K562 (cell line): ENCODE data around the gene ITK. TPM values are rescaled to one million over a fixed set of nuclear protein-coding genes. Genes with fewer than 3 reads are reported as not detected.

ENCODE experiments used
- CAMTA2 ChIP-seq: fragments of 250-450 bp; sonication (Bioruptor Pico); conservative IDR thresholded peaks from 2 replicates; pipeline ENCODE4 v1.5.1; 2022
- CBX8 ChIP-seq: fragments of 200-600 bp; sonication (generic); IDR thresholded peaks from 2 replicates; pipeline ENCODE4 v1.6.1; 2012; ENCODE audit warnings: borderline replicate concordance, mixed run types, low read depth, mild to moderate bottlenecking, moderate library complexity, mixed read lengths, low read length, control low read depth, inconsistent platforms; ENCODE audit not compliant: poor library complexity, severe bottlenecking; ENCODE audit errors: extremely low read depth
- COPS2 ChIP-seq: fragments of 450-650 bp; conservative IDR thresholded peaks from 2 replicates; pipeline ENCODE4 v1.6.1; 2016; ENCODE audit warnings: mild to moderate bottlenecking, moderate library complexity
- CREBBP ChIP-seq: IDR thresholded peaks from one replicate; pipeline ENCODE4 v1.6.1; 2012; ENCODE audit warnings: low read depth, mild to moderate bottlenecking, control low read depth, inconsistent platforms, low read length
- CSDE1 ChIP-seq, 2 experiments: fragments of 450-650 bp; IDR thresholded peaks; 2 replicates each; pipeline ENCODE4 v1.6.1; 2016; ENCODE audit warnings: mild to moderate bottlenecking in 1 of 2
- EZH2 ChIP-seq: IDR thresholded peaks from 2 replicates; pipeline ENCODE4 v1.6.1; 2012; ENCODE audit warnings: low read depth, mild to moderate bottlenecking, inconsistent platforms, low read length, borderline replicate concordance
- FOXJ3 ChIP-seq: sonication (generic); formaldehyde crosslinking; IDR thresholded peaks from 2 replicates; pipeline ENCODE4 v1.4.0; 2020; ENCODE audit warnings: mild to moderate bottlenecking, missing genetic modification reagents
- FOXM1 ChIP-seq, 2 experiments: fragments of 450-650 bp in 1 of 2; sonication (generic) in 1 of 2; formaldehyde crosslinking in 1 of 2; IDR thresholded peaks; 2 replicates each; pipeline versions ENCODE4 v1.6.1 to v1.9.0; 2017 to 2022; ENCODE audit warnings: low read depth in 2 of 2, mild to moderate bottlenecking in 2 of 2, missing genetic modification reagents in 1 of 2, moderate library complexity in 1 of 2
- HIVEP1 ChIP-seq: fragments of 250-450 bp; sonication (Bioruptor Pico); IDR thresholded peaks from 2 replicates; pipeline ENCODE4 v1.4.0; 2020; ENCODE audit warnings: mild to moderate bottlenecking
- IFI16 ChIP-seq: fragments of 250-450 bp; sonication (Bioruptor Pico); IDR thresholded peaks from 2 replicates; pipeline ENCODE4 v2.1.2; 2022; ENCODE audit warnings: mild to moderate bottlenecking, inconsistent platforms
- KAT8 ChIP-seq: fragments of 450-650 bp; IDR thresholded peaks from 2 replicates; pipeline ENCODE4 v1.6.1; 2016; ENCODE audit warnings: low read depth, mild to moderate bottlenecking
- MAZ ChIP-seq, 2 experiments: fragments of 450-650 bp in 1 of 2; sonication (generic) in 1 of 2; formaldehyde crosslinking; IDR thresholded peaks in 1 of 2; conservative IDR thresholded peaks in 1 of 2; 2 replicates each; pipeline versions ENCODE4 v1.4.0 to v1.5.0; 2020; ENCODE audit warnings: mild to moderate bottlenecking in 1 of 2, missing genetic modification reagents in 1 of 2
- MCM7 ChIP-seq, 2 experiments: fragments of 450-650 bp; IDR thresholded peaks; 2 replicates each; pipeline ENCODE4 v1.6.1; 2016 to 2018
- PCBP1 ChIP-seq: fragments of 200-400 bp; formaldehyde crosslinking; IDR thresholded peaks from 2 replicates; pipeline ENCODE4 v1.6.1; 2018; ENCODE audit warnings: mild to moderate bottlenecking, low read depth, low read length; ENCODE audit not compliant: poor library complexity, severe bottlenecking
- TCF7L2 ChIP-seq: fragments of 150-350 bp; IDR thresholded peaks from 2 replicates; pipeline ENCODE4 v1.6.1; 2016; ENCODE audit warnings: low read depth, mild to moderate bottlenecking, low read length, moderate library complexity
- TFAM ChIP-seq: fragments of 250-450 bp; sonication (Bioruptor Pico); conservative IDR thresholded peaks from 2 replicates; pipeline ENCODE4 v1.5.0; 2021; ENCODE audit warnings: mild to moderate bottlenecking, moderate library complexity
- ZFP1 ChIP-seq: fragments of 450-650 bp; formaldehyde crosslinking; IDR thresholded peaks from 2 replicates; pipeline ENCODE4 v1.4.0; 2020; ENCODE audit warnings: mild to moderate bottlenecking, mixed read lengths
- ZNF124 ChIP-seq: sonication (generic); formaldehyde crosslinking; IDR thresholded peaks from 2 replicates; pipeline ENCODE4 v1.8.1; 2022; ENCODE audit warnings: missing genetic modification reagents
- ZNF133 ChIP-seq: fragments of 250-450 bp; sonication (Bioruptor Pico); IDR thresholded peaks from 2 replicates; pipeline ENCODE4 v1.4.0; 2020; ENCODE audit warnings: mild to moderate bottlenecking
- ZNF41 ChIP-seq: fragments of 250-450 bp; sonication (Bioruptor Pico); conservative IDR thresholded peaks from 2 replicates; pipeline ENCODE4 v1.4.0; 2020; ENCODE audit warnings: mild to moderate bottlenecking
- polyA plus RNA-seq, 8 experiments: library from polyadenylated mRNA; depleted of rRNA in 4 of 8; stranded (reverse) in 5 of 8; unstranded in 3 of 8; fragments of >200 nt; fragmentation: Nextera tagmentation in 2 of 8; fragmentation: Illumina TruSeq in 1 of 8; extraction: Ambion mirVana in 2 of 8; extraction: Trizol in 1 of 8; gene quantifications; 2 replicates each; pipeline versions ENCODE4 v1.2.1 to v1.2.3, GENCODE V29; 2011 to 2014; ENCODE audit warnings: inconsistent platforms in 1 of 8, missing spikeins in 1 of 8
- total RNA-seq, 7 experiments: library from RNA; depleted of rRNA in 6 of 7; stranded (reverse); fragments of >200 nt in 6 of 7; fragmentation: Illumina TruSeq in 2 of 7; extraction: Trizol in 2 of 7; gene quantifications; 2 replicates each; pipeline versions ENCODE4 v1.2.1 to v1.2.3, GENCODE V29; 2011 to 2021; ENCODE audit warnings: low replicate concordance in 1 of 7
- TF ChIP-seq, protein P1 (sequence below), 2 experiments: fragments of 450-650 bp; formaldehyde crosslinking in 1 of 2; IDR thresholded peaks; 2 replicates each; pipeline versions ENCODE4 v1.4.0 to v1.6.1; 2014 to 2020; ENCODE audit warnings: mild to moderate bottlenecking in 2 of 2, borderline replicate concordance in 1 of 2, low read depth in 1 of 2

The ITK gene
- total and polyA plus RNA-seq, 9 of the 15 experiments (the other 6 are each of a cell fraction or from before 2014, with no cell fraction given) = 0.04 to 0.75 TPM; not detected in 7

DNA sequence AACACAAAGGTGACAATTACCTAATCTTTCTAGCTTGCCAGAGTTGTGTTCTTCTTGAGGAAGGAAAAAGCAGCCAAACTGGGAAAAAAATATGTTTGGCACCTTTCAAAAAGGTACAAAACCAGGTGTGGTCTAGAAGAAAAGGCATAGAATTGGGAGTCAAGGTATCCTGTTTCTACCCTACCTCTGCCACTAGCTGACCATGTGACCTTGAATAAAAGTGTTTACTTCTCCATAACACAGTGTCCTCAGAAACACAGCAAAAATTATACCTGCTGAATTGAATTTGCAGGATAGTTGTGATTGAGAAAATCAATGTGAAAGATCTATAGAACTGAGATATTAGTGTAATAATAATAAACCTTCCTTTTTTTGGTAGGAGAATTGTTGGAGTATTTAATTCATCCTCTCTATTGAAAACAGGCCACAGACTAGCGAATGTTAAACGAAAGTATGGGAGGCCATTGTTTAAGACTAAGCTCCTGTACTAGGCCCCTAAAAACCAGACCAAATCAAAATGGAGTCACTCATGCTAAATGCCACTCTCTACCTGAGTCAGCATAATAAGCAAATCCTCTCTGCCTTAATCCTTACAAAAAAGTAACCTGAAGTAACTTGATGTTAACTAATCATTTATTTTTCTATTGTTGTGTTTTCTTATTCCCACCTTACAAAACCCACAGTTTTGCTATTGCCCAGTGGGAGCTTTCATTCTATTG is 97.8 kb downstream of the ITK start (continued):
- TF ChIP-seq MAZ (CRISPR knock-in tag; conservative IDR thresholded peaks at IDR 0.05 in 1 of 2, IDR thresholded peaks at IDR 0.05 in 1 of 2) = peak in 1 of 2 experiments; percentile 85; a peak in 2 of 4 replicates
- TF ChIP-seq CBX8 = no peak
- TF ChIP-seq MCM7 (IDR thresholded peaks at IDR 0.05) = no peak
- no peak for TF ChIP-seq CSDE1 (IDR thresholded peaks at IDR 0.05)
- TF ChIP-seq CAMTA2 (CRISPR knock-in tag) = no peak
- no peak for TF ChIP-seq CREBBP
- TF ChIP-seq COPS2 = no peak
- TF ChIP-seq, protein P1, sequence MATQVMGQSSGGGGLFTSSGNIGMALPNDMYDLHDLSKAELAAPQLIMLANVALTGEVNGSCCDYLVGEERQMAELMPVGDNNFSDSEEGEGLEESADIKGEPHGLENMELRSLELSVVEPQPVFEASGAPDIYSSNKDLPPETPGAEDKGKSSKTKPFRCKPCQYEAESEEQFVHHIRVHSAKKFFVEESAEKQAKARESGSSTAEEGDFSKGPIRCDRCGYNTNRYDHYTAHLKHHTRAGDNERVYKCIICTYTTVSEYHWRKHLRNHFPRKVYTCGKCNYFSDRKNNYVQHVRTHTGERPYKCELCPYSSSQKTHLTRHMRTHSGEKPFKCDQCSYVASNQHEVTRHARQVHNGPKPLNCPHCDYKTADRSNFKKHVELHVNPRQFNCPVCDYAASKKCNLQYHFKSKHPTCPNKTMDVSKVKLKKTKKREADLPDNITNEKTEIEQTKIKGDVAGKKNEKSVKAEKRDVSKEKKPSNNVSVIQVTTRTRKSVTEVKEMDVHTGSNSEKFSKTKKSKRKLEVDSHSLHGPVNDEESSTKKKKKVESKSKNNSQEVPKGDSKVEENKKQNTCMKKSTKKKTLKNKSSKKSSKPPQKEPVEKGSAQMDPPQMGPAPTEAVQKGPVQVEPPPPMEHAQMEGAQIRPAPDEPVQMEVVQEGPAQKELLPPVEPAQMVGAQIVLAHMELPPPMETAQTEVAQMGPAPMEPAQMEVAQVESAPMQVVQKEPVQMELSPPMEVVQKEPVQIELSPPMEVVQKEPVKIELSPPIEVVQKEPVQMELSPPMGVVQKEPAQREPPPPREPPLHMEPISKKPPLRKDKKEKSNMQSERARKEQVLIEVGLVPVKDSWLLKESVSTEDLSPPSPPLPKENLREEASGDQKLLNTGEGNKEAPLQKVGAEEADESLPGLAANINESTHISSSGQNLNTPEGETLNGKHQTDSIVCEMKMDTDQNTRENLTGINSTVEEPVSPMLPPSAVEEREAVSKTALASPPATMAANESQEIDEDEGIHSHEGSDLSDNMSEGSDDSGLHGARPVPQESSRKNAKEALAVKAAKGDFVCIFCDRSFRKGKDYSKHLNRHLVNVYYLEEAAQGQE (IDR thresholded peaks at IDR 0.05; ENCODE audit: borderline replicate concordance) = no peak
- TF ChIP-seq, protein P1 (CRISPR knock-in tag; IDR thresholded peaks at IDR 0.05; ENCODE audit: low read depth) = no peak
- no peak for TF ChIP-seq KAT8
- no peak for TF ChIP-seq FOXM1 (IDR thresholded peaks at IDR 0.05; ENCODE audit: low read depth)
- TF ChIP-seq FOXM1 (CRISPR knock-in tag; IDR thresholded peaks at IDR 0.05; ENCODE audit: low read depth) = no peak
- no peak for TF ChIP-seq TFAM (CRISPR knock-in tag)
- no peak for TF ChIP-seq FOXJ3
- peak; percentile 96 for TF ChIP-seq ZNF41 (CRISPR knock-in tag)
- TF ChIP-seq IFI16 (CRISPR knock-in tag) = no peak
- peak; percentile 97 for TF ChIP-seq HIVEP1 (CRISPR knock-in tag)
- TF ChIP-seq ZNF133 (CRISPR knock-in tag) = peak; percentile 90; the same call in 1 of the 2 replicates
- no peak for TF ChIP-seq ZNF124 (CRISPR knock-in tag)
- no peak for TF ChIP-seq TCF7L2
- TF ChIP-seq EZH2 = no peak
- TF ChIP-seq ZFP1 = peak; percentile 91
- TF ChIP-seq PCBP1 = no peak
